IMR-90 (cell line): ENCODE measurements around the gene TTLL4. TPM values are rescaled to one million over a fixed set of nuclear protein-coding genes. Genes with fewer than 3 reads are reported as not detected.

Experiments
- ATAC-seq: fragments of 200-7000 bp; cut with Tn5 transposase; 2 replicates; pipeline ENCODE4 v1.9.1; 2020; ENCODE audit warnings: low read depth, mild to moderate bottlenecking, moderate library complexity
- BruUV-seq: library from RNA; stranded (reverse); fragments of 400-500 nt; replicated peaks from 2 replicates; lab custom pipeline; 2021; lab: Mats Ljungman, UMichigan
- CTCF ChIA-PET: fragments of 300-600 bp; formaldehyde crosslinking; extraction: SDS; loops from one replicate; lab custom pipeline; 2021; ENCODE audit warnings: antibody characterized with exemption; lab: Yijun Ruan, JAX
- POLR2A ChIA-PET: fragments of 300-600 bp; sonication (Branson Sonifier 250); formaldehyde crosslinking; loops from one replicate; lab custom pipeline; 2022; ENCODE audit warnings: antibody characterized with exemption; ENCODE audit not compliant: unreplicated experiment; lab: Charles Lee
- DNase-seq: peaks from one replicate; pipeline ENCODE4 v3.0.0; 2013
- H2AFZ ChIP-seq: replicated peaks from 2 replicates; pipeline ENCODE3; 2013; ENCODE audit warnings: low read length, mild to moderate bottlenecking; ENCODE audit not compliant: poor library complexity
- H2AK5ac ChIP-seq: 2 replicates; pipeline ENCODE4 v1.6.1; 2013; ENCODE audit warnings: low read depth, low read length, inconsistent platforms
- H2AK9ac ChIP-seq: replicated peaks from 2 replicates; pipeline ENCODE3; 2013; ENCODE audit warnings: mild to moderate bottlenecking, low read depth, low read length, moderate library complexity; ENCODE audit not compliant: poor library complexity
- H2BK120ac ChIP-seq: 2 replicates; pipeline ENCODE4 v1.6.1; 2013; ENCODE audit warnings: low read depth, low read length, inconsistent platforms
- H2BK15ac ChIP-seq: 3 replicates; pipeline ENCODE4 v1.6.1; 2013; ENCODE audit warnings: low read depth, low read length, inconsistent platforms
- H2BK20ac ChIP-seq: 2 replicates; pipeline ENCODE4 v1.6.1; 2013; ENCODE audit warnings: low read depth, mild to moderate bottlenecking, inconsistent platforms, low read length, moderate library complexity
- H2BK5ac ChIP-seq: 2 replicates; pipeline ENCODE4 v1.6.1; 2013; ENCODE audit warnings: mild to moderate bottlenecking, low read depth, low read length, inconsistent platforms; ENCODE audit not compliant: poor library complexity, severe bottlenecking
- H3K14ac ChIP-seq: replicated peaks from 2 replicates; pipeline ENCODE4 v1.6.1; 2013; ENCODE audit warnings: low read depth, low read length, inconsistent platforms
- H3K18ac ChIP-seq: 2 replicates; pipeline ENCODE4 v1.6.1; 2013; ENCODE audit warnings: low read depth, low read length, control low read depth
- H3K23ac ChIP-seq: 2 replicates; pipeline ENCODE4 v1.6.1; 2013; ENCODE audit warnings: low read depth, low read length, inconsistent platforms
- H3K27ac ChIP-seq: 2 replicates; pipeline ENCODE4 v1.5.1; 2013; ENCODE audit warnings: mild to moderate bottlenecking, control low read depth, low read length; ENCODE audit not compliant: insufficient read depth
- H3K27me3 ChIP-seq: 2 replicates; pipeline ENCODE4 v1.6.1; 2013; ENCODE audit warnings: low read length; ENCODE audit not compliant: control insufficient read depth, insufficient read depth
- H3K36me3 ChIP-seq: 2 replicates; pipeline ENCODE4 v1.6.1; 2013; ENCODE audit warnings: low read length, mixed read lengths; ENCODE audit not compliant: control insufficient read depth, insufficient read depth
- H3K4ac ChIP-seq: 2 replicates; pipeline ENCODE4 v1.6.1; 2013; ENCODE audit warnings: low read depth, low read length, inconsistent platforms
- H3K4me1 ChIP-seq: 2 replicates; pipeline ENCODE4 v1.6.1; 2013; ENCODE audit warnings: low read length, mixed read lengths; ENCODE audit not compliant: control insufficient read depth, insufficient read depth
- H3K4me2 ChIP-seq: 2 replicates; pipeline ENCODE4 v1.6.1; 2013; ENCODE audit warnings: low read depth, mild to moderate bottlenecking, control low read depth, low read length, moderate library complexity
- H3K4me3 ChIP-seq: 2 replicates; pipeline ENCODE4 v1.5.1; 2013; ENCODE audit warnings: low read depth, mild to moderate bottlenecking, control low read depth, low read length, moderate library complexity; ENCODE audit not compliant: insufficient read depth
- H3K56ac ChIP-seq: 2 replicates; pipeline ENCODE4 v1.6.1; 2013; ENCODE audit warnings: low read length, inconsistent platforms; ENCODE audit not compliant: insufficient read depth; ENCODE audit errors: extremely low read depth
- H3K79me1 ChIP-seq, 2 experiments: 2 replicates each; pipeline ENCODE4 v1.6.1; 2013; ENCODE audit warnings: low read length in 2 of 2, inconsistent platforms in 1 of 2, low read depth in 1 of 2
- H3K9ac ChIP-seq: 2 replicates; pipeline ENCODE4 v1.6.1; 2013; ENCODE audit warnings: low read depth, low read length, control low read depth
- H3K9me1 ChIP-seq: 2 replicates; pipeline ENCODE4 v1.6.1; 2013; ENCODE audit warnings: low read length, inconsistent platforms; ENCODE audit not compliant: insufficient read depth
- H3K9me3 ChIP-seq: 2 replicates; pipeline ENCODE4 v1.6.1; 2013; ENCODE audit warnings: low read length; ENCODE audit not compliant: control insufficient read depth, insufficient read depth
- H4K20me1 ChIP-seq: 2 replicates; pipeline ENCODE4 v1.6.1; 2013; ENCODE audit warnings: low read length, inconsistent platforms; ENCODE audit not compliant: insufficient read depth
- H4K5ac ChIP-seq: 2 replicates; pipeline ENCODE4 v1.6.1; 2013; ENCODE audit warnings: mild to moderate bottlenecking, low read depth, low read length, control low read depth
- H4K8ac ChIP-seq, 2 experiments: 2 replicates each; pipeline ENCODE4 v1.6.1; 2013; ENCODE audit warnings: low read depth in 2 of 2, low read length in 2 of 2, control low read depth in 1 of 2, inconsistent platforms in 1 of 2
- H4K91ac ChIP-seq: 2 replicates; pipeline ENCODE4 v1.6.1; 2013; ENCODE audit warnings: low read depth, low read length, inconsistent platforms; ENCODE audit not compliant: insufficient read depth
- CHD1 ChIP-seq: IDR thresholded peaks from 2 replicates; pipeline ENCODE4 v1.6.1; 2012; ENCODE audit warnings: low read depth, low read length, improper control_type of control experiment
- RFX5 ChIP-seq: IDR thresholded peaks from 2 replicates; pipeline ENCODE4 v1.8.0; 2012; ENCODE audit warnings: low read depth, mild to moderate bottlenecking, low read length, moderate library complexity
- SMC3 ChIP-seq: fragments of 150-350 bp; IDR thresholded peaks from 2 replicates; pipeline ENCODE4 v1.6.1; 2016; ENCODE audit warnings: low read depth, mild to moderate bottlenecking, antibody characterized with exemption, low read length, moderate library complexity
- WGBS, 2 experiments: methylation state at CpG; one replicate each; pipeline versions ENCODE4 v1.1.5 to v1.1.7; 2013; ENCODE audit warnings: missing lambda C conversion rate in 2 of 2; ENCODE audit not compliant: insufficient read length in 1 of 2; ENCODE audit errors: extremely low coverage in 2 of 2; 5-methylcytosine and 5-hydroxymethylcytosine counted together
- dilution Hi-C: fragments of 300-500 bp; cut with HindIII; formaldehyde crosslinking; loops from one replicate; pipeline ENCODE4 v1.14.3; 2018; ENCODE audit warnings: low sequenced_read_pairs; ENCODE audit not compliant: unreplicated experiment
- in situ Hi-C: fragments of 300-500 bp; cut with MboI; formaldehyde crosslinking; loops from 3 replicates; pipeline ENCODE4 v1.14.3; 2019; ENCODE audit warnings: low sequenced_read_pairs, inconsistent platforms, mixed read lengths
- intact Hi-C: fragments of 100-400 bp; cut with micrococcal nuclease; formaldehyde crosslinking; loops from 2 replicates; pipeline ENCODE4 v1.10.0; 2022
- polyA plus RNA-seq, 3 experiments: library from polyadenylated mRNA; depleted of rRNA; stranded (reverse); fragments of >200 nt; gene quantifications; 2 replicates each; pipeline ENCODE4 v1.2.3, GENCODE V29; 2012; ENCODE audit warnings: low replicate concordance in 1 of 3
- total RNA-seq: library from RNA; depleted of rRNA; stranded (reverse); fragments of >200 nt; gene quantifications from 2 replicates; pipeline ENCODE4 v1.2.3, GENCODE V29; 2012

Gene TTLL4
- total and polyA plus RNA-seq, 2 of the 4 experiments (the other 2 are of a cell fraction) = 9.0 to 22.9 TPM

GRCh38 chr2:218679119-218679518 lies 31.5 kb upstream of the TTLL4 start:
- dilution Hi-C loops (no loop called here), in situ Hi-C loops (no loop called here), intact Hi-C loops (no loop called here)
- CTCF ChIA-PET = no interaction called here
- no peak for TF ChIP-seq CHD1
- TF ChIP-seq SMC3 = no peak
- TF ChIP-seq RFX5 = no peak
- POLR2A ChIA-PET = no interaction called here
- no TSS peak for BruUV-seq
- Histone ChIP-seq H3K9me1 (no peaks in the 10 kb centered on the region), H2BK15ac (no peak overlapping the region), H3K4me2 (no peak overlapping the region), H2BK20ac (no peak overlapping the region), H3K27me3 (no peaks in the 10 kb centered on the region), H2BK5ac (no peak overlapping the region), H3K79me1 (no peaks in the 10 kb centered on the region), H4K8ac (no peak overlapping the region), H2BK120ac (no peak overlapping the region), H3K4ac (no peak overlapping the region), H2AK5ac (no peak overlapping the region), H3K36me3 (peaks cover 22% of the 10 kb centered on the region), H3K9ac (no peak overlapping the region), H3K4me3 (no peak overlapping the region), H4K91ac (no peak overlapping the region), H2AFZ (no peak overlapping the region), H3K23ac (no peak overlapping the region), H4K20me1 (no peaks in the 10 kb centered on the region), H3K9me3 (no peaks in the 10 kb centered on the region), H2AK9ac (no peak overlapping the region), H3K4me1 (no peaks in the 10 kb centered on the region), H3K56ac (no peak overlapping the region), H3K14ac (no peak overlapping the region), H3K18ac (no peak overlapping the region), H3K27ac (no peak overlapping the region), H4K5ac (no peak overlapping the region)
- 70% methylated on average over 2 of the region's 4 CpGs; no CpG with 5 or more reads in 1 of the 2 experiments for WGBS, 2 experiments
- peak; percentile 32 for DNase-seq
- no peak for ATAC-seq
